Hematopoietic multipotent progenitor cell treated with erythropoietin and hydrocortisone succinate and interleukin-3 and kit ligand, for 8 days (in vitro differentiated cells): Measurements from ENCODE around the gene TRAPPC13.
A peak's percentile ranks its signal among the peaks of the same experiment; 100 is the strongest.
"Not testable (repeated sequence)": the region's sequence is repeated elsewhere in the genome, so short reads cannot be mapped to it uniquely, and the experiment has no call there.

Experiments
- DNase-seq: peaks from one replicate; pipeline ENCODE4 v3.0.0-alpha.2; 2015

The TRAPPC13 gene

DNA sequence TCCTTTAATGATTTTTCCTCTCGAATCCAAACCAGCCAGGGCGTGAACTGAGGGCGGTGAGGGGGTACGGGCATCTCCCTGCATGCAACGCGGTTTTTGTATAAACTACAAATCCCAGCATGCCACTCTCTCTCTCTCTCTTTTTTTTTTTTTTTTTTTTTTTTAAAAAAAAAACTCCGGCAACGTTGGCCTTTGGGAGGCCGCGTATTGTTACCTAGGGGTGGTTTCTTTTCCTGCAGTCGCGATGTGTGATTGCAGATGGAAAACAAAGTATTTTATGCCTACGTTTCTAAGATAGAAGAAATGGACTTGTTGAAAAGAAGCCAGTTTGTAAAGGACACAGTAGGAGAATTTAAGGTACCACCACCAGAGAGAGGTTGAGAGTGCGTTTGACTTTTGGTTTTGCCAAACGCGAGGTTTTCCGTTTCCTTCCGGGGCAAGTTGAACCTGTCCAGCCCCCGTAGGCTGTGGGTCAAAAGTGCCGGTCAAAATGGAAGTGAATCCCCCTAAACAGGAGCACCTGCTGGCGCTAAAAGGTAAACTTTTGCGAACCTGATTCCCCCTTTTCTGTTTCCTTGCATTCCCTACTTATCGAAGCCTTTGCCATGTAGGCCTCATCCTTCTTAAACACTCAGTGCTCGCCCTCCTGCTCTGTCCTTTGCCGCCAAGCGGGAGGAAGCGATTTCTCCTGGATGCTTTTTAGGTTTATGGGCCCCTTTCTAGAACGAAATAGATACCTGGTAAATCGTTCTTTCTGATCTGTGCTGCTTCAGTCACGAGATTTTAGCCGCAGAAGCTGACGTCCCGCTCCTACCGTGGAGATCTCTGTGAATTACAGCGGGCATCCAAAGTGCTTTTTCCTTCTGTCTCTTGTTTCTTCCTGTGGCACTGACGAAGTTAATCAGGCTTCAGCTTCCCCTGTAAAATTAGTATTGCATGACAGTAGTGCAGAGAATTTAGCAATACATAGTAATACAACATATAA lies at the start of gene TRAPPC13, which contains the start of gene SHLD3:
Gene TRAPPC13 (plus strand): TSS at position 457 of the 985 bp plus-strand sequence. CDS start 34 bp downstream, at position 491.
Gene SHLD3 (plus strand): TSS at position 457 of the 985 bp plus-strand sequence. CDS start 4,561 bp downstream, outside the sequence.
- peak; percentile 93 for DNase-seq

GRCh38 chr5:65577141-65577540 lies 47.7 kb upstream of the TRAPPC13 start:
- DNase-seq, result no peak

GRCh38 chr5:65588694-65589093 lies 36.1 kb upstream of the TRAPPC13 start:
- DNase-seq, result peak; percentile 12

- DNase-seq, result not testable (repeated sequence)
Observed at GRCh38 chr5:65601761-65602160, 23.1 kb upstream of the TRAPPC13 start.

- no peak for DNase-seq
Observed at GRCh38 chr5:65611524-65611923, 13.3 kb upstream of the TRAPPC13 start.

DNA sequence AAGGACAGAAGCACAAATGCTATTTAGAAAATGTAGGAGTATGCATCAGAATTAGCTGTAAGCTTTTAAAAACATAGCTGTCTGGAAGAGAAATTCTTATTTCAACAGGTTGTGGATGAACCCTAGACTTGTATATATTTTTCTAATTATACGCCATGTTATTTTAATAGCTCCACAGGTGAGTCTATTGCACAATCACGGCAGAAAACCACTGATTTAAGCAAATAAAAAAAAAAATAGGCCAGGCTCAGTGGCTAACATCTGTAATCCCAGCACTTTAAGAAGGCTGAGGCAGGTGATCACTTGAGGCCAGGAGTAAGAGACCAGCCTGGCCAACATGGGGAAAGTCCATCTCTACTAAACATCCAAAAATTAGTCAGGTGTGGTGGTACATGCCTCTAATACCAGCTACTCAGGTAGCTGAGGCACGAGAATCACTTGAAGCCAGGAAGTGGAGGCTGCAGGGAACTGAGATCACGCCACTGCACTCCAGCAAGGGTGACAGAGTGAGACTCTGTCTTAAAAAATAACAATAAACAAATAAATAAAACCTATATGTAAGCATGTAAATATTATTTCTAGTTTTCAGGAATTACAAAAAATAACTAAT lies 12.4 kb upstream of the TRAPPC13 start:
- DNase-seq, result no peak

DNA sequence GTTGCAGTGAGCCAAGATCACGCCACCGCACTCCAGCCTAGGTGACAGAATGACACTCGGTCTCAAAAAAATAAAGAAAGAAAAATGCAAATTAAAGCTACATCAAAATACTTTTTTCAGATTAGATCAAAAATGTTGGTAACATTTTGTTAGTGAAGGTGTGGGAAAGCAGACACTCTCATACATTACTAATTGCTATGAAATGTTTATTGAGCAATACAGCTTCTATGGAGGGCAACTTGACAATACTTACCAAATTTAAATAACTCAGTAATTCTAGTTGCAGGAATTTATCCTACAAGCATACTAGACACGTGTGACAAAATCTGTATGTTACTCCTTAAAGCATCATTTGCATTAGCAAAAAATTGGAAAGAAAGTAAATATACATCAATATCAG lies 4.8 kb upstream of the TRAPPC13 start:
- DNase-seq, result no peak

DNA sequence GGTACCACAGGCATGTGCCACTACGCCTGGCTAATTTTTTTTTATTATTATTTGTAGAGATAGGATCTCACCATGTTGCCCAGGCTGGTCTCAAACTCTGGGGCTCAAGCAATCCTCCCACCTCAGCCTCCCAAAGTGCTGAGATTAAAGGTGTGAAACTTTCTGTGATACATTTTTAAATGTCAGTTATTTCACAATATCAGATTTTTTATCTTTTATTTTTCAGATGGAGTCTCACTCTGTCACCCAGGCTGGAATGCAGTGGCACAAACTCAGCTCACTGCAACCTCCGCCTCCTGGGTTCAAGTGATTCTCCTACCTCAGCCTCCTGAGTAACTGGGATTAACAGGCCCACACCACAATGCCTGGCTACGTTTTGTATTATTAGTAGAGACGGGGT lies 2.9 kb upstream of the TRAPPC13 start:
- not testable (repeated sequence) for DNase-seq

GRCh38 chr5:65623482-65623881 lies 1.3 kb upstream of the TRAPPC13 start:
- peak; percentile 10 for DNase-seq

GRCh38 chr5:65624025-65624570 lies 729 bp upstream of the TRAPPC13 start, which contains the start of gene TRIM23:
Gene TRIM23 (minus strand): TSS chr5:65624333. CDS start chr5:65624274, 59 bp downstream.
- DNase-seq, result peak; percentile 95

DNA sequence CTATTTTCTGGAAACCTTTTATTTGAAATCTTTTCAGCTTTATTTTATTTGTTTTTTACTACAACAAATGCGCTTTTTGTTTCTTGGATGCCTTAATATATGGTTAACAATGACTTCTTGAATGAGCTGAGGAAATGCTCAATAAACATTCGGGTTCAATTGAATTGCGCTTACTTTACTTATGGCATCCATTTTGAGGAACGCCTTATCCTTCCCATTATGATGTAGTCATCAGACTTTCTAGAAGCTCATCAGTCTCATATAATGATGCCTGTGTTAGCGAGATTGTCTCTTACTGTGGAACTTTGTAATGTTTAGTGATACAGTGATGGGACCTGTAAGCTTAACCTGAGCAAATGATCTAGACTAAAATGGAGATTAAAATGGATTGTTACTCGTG lies 916 bp downstream of the TRAPPC13 start:
- peak; percentile 21 for DNase-seq

- DNase-seq, result no peak
Observed at GRCh38 chr5:65630981-65631380, 6.2 kb downstream of the TRAPPC13 start.

GRCh38 chr5:65640240-65640639 lies 15.4 kb downstream of the TRAPPC13 start:
- DNase-seq, result no peak

DNA sequence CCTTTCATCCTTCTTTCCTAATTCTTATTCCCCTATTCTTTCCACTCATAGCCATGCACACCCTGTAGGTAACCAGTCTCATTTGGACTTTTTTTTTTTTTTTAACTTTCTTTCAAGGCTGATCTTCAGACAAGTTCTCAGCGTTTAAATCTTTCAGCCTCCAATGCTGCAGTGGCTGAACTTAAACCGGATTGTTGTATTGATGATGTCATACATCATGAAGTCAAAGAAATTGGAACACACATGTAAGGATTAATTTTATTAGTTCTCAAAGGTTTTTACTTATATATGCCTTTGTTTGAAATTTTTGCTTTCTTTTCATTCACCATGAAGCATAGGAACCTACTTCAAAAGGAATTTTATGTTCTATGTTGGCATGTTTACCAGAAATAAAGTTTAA lies 22.1 kb downstream of the TRAPPC13 start:
- DNase-seq, result no peak

- no peak for DNase-seq
Observed at GRCh38 chr5:65647941-65648340, 23.1 kb downstream of the TRAPPC13 start.

DNA sequence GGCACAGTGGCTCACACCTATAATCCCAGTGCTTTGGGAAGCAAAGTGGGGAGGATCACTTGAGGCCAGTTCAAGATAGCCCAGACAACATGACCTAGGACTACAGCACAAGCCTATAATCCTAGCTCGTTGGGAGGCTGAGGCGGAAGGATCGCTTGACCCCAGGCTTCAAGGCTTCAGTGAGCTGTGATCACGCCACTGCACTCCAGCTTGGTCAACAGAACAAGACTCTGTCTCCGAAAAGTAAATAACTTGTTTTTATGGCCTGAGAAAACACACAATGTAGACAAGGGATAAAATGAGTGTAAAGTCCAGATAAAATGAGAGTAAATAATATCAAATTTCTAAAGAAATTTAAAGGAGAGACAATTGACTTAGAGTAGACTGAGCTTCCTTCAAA lies 26.3 kb downstream of the TRAPPC13 start:
- DNase-seq, result no peak

GRCh38 chr5:65654713-65655112 lies 29.9 kb downstream of the TRAPPC13 start:
- no peak for DNase-seq

DNA sequence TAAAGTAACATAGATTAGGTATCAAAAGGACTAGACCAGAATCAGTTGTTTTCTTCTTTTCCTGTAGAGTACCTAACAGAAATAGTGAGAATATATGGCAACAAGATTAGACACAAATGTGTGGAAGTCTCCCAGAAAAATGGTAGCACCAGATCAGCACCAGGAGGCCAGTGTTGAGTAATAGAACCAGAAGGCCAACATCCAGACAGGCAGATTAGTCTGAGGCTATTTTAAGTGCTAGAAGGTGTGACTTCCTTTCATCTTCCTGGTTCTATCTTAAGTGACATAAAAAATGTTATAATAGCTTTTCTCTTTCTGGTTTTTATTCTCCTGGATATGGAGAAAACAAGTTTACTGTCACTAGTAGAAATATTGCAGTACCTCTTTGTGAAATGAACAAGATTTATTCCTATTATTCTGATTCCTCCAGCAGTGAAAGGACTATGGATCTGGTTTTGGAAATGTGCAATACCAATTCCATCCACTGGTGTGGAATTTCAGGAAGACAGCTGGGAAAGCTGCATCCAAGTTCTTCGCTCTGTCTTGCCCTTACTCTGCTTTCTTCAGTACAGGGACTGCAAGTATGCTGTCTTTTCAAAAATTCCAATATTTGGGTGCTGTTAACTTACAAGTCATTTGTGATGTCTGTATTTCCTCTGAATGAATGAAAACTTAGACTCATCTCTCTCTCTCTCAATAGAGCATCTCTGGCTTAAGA lies 39.1 kb downstream of the TRAPPC13 start:
- no peak for DNase-seq

DNA sequence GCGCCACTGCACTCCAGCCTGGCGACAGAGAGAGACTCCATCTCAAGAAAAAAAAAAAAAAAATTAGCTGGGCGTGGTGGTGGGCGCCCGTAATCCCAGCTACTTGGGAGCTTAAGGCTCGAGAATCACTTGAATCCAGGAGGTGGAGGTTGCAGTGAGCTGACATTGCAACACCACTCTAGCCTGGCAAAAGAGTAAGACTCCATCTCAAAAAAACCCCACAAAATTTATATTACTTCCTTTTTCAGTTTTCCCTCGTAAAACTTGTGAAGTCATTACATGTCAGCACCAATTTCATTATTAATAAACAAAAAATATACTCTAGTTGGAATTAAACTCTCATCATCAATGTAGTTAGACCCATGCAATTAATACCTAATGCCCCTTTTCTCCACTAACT lies 43.9 kb downstream of the TRAPPC13 start:
- no peak for DNase-seq

DNA sequence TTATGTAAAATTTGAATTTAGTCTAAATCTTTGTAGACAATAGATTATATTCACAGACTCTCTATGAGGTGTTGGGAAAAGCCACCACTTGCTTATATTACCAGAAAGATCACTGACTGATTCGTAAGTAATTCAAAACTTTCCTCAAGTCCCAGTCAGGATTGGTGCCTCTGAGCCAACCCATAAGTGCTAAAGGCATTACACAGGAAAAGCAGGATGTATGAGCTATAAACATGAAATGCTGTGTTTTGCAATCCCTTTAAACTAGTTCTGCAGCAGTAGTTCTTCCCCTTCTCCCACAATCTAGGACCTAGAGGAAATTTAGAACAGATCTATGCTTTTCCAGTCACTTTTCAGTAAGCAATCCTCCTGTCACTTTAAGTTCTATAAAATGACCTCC lies 48.0 kb downstream of the TRAPPC13 start:
- no peak for DNase-seq

- DNase-seq, result no peak
Observed at GRCh38 chr5:65674749-65675148, 49.9 kb downstream of the TRAPPC13 start.

DNA sequence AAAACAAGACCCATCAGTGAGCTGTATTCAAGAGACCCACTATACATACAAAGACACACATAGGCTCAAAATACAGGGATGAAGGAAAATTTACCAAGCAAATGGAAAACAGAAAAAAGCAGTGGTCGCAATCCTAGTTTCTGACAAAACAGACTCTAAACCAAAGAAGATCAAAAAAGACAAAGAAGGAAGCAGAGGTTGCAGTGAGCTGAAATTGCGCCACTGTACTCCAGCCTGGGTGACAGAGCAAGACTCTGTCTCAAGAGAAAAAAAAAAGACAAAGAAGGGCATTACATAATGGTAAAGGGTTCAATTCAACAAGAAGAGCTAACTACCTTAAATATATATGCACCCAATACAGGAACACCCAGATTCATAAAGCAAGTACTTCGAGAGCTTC lies 51.2 kb downstream of the TRAPPC13 start:
- DNase-seq, result not testable (repeated sequence)

DNA sequence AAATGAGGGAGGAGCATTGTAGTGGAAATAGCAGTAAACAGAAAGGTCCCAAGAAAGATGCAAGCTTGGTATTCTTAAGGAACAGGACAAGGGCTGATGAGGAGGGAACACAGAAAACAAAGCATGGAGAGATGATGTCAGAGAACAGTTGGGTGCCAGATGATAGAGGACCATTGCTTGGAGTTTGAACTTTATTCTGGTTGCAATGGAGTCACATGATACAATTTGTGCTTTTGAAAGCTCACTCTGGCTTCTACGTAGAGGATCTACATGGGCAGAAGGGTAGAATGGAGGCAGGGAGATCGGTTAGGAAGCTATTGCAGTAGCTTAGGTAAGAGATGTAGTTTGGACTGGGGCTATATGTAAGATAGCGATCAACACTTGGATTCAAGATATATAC lies 57.3 kb downstream of the TRAPPC13 start:
- DNase-seq, result no peak
